Fibroblast of peridontal ligament (primary cell): ENCODE results near the gene PPP1R16B.
A peak's percentile ranks its signal among the peaks of the same experiment; 100 is the strongest.
"Not testable (repeated sequence)": the region's sequence is repeated elsewhere in the genome, so short reads cannot be mapped to it uniquely, and the experiment has no call there.

Source experiments
- DNase-seq: peaks from one replicate; pipeline ENCODE4 v3.0.0-alpha.2; 2010; ENCODE audit errors: extremely low read depth

The PPP1R16B gene

DNA sequence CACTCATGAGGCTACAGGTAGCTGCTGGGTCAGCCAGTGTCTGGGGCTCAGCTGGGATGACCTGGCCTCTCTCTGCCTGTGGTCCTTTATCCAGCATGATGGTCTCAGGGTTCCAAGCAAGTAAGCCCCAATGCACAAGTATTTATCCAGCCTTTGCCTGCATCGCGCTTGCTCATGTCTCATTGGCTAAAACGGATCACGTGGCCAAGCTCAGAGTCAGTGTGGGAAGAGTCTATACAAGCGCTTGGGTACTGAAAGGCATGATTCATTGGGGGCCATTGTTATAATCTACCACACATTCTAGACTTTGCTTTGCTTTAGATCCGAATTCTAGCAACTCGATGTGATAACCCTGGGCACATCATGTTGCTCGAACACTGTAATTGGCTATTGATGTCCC, 48.3 kb downstream of the PPP1R16B start:
- DNase-seq: no peak

DNA sequence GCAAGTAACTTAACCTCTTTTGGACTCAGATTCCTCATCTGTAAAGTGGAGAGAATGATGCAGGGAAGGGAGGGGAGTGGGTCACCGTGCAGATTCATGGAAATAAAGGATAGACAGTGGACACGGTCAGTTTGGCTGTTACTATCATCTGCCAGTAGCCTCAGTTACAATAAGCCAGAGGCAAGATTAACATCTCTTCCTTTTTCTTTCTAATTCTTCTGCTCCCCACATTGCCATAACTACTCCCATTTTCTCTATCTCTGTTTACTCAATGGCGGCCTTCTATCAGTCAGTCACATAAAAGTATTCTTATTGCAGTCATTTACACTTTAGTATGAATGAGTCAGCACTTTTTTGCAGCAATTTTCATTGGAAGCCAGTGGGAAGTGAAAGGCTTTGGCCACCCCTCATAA, 49.2 kb downstream of the PPP1R16B start:
- no peak for DNase-seq

DNA sequence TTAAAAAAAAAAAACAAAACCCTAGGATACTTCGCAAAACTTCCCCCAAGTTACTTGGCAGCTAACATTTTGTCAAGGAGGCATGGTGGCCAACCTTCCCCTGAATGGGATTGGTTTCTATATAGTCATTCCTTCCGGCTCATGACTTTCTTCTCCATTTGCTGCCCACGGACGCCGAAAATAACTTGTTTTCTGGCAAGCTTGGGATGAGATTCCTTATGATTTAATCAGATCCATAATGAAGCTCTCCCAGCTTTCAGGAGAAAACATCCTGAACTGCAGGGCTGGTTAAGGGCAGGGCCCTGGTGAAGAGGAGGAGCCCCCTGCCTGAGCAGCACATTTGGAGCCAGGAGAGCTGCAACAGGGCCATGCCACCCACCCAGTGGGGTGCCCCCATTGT, 49.9 kb downstream of the PPP1R16B start:
- DNase-seq: peak; percentile 26

DNA sequence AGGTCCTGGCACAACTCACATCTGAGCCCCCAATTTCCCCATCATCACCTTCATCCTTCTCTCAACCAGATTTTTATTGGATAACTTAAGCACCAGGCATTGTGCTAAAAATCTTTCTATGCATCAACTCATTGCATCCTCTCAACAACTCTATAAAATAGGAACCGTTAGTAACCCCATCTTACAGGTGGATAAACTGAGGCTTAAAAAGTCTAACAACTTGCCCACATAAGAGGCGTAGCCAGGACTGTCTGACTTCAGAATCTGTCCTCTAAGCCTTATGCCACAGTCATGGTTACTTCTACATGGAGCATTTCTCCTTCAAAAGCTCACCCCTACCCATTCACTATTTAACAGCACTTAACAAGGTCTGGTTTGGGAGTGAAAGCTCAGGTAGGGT, 51.1 kb downstream of the PPP1R16B start:
- no peak for DNase-seq

DNA sequence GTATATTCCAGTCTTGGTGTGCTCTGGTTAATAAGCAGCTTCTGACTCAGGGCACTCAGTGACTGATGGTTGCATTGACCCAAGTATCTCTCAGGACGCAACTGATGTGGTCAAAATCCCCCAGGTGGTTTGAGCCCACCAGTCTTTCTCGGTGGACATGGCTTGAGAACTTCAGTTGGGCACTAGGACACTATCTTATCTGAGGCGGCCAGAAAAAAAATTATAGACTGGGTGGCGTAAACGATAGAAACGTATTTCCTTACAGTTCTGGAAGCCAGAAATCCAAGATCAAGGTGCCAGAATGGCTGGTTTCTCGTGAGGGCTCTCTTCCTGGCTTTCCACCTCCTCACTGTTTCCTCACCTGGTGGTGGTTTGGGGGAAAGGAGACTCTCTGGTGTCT, 52.2 kb downstream of the PPP1R16B start:
- no peak for DNase-seq

DNA sequence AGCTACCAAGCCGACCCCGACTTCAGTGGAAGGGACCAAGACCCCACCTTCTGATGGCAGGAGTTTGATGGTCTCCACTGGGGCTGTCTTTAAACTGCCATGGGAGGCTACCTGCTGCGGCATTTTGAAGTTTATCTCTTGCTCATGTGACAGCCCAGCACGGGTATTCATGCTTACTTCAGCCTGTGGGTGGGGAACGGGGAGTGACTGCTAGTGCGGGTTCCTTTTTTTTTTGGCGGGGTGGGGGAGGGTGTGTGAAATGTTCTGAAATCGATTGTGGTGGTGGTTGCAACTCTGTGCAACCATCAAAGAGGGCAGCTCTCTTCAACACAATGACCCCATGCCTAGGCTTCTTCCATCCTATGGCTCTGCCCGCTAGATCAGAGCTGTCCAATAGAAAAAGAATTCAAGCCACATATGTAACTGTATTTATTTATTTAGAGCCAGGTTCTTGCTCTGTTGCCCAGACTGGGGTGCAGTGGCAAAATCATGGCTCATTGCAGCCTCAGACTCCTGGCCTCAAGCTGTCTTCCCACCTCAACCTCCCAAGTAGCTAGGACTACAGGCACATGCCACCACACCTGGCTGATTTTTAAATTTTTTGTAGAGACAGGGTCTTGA, 53.7 kb downstream of the PPP1R16B start:
- DNase-seq: no peak

DNA sequence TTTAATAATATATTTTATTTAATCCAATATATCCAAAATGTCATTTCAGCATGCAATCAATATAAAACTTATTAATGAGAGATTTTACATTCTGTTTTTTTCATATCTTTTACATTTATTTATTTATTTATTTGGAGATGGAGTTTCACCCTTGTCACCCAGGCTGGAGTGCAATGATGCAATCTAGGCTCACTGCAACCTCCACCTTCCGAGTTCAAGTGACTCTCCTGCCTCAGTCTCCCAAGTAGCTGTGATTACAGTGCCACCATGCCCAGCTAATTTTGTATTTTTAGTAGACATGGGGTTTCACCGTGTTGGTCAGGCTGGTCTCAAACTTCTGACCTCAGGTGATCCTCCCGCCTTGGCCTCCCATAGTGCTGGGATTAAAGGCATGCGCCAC, 54.4 kb downstream of the PPP1R16B start:
- not testable (repeated sequence) for DNase-seq

DNA sequence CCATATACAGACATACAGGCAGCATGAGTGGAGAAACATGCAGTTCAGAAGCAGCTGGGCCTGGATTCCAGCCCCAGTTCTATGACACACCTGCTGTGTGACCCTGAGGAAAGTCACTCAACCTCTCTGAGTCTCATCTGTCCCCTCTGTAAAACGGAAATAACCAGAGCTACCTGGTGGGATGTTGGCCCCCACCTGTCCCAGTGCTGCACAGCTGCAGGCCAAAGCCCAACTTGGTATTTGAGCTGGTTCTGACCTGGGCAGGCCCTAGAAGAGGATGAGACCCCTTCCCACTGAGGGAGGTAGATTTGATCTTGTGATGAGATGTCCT, 55.5 kb downstream of the PPP1R16B start:
- DNase-seq: no peak

DNA sequence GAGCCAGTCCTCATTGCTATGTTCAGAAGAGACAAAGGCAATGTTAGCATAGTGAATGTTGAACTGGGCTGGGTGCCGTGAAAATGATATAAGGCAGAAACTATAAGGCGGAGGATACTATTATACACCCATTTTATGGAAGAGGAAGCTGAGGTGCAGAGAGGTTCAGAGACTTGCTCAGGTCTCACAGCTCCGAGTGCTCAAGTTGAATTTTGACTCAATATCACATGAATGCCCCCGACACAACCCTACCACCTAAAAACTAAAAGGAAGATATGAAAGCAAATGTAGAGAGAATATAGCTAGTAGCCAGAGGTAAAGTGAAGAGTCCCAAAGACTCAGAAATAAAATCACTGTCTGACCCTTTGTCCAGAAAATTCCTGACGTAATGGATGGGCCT, 56.7 kb downstream of the PPP1R16B start:
- DNase-seq: no peak

DNA sequence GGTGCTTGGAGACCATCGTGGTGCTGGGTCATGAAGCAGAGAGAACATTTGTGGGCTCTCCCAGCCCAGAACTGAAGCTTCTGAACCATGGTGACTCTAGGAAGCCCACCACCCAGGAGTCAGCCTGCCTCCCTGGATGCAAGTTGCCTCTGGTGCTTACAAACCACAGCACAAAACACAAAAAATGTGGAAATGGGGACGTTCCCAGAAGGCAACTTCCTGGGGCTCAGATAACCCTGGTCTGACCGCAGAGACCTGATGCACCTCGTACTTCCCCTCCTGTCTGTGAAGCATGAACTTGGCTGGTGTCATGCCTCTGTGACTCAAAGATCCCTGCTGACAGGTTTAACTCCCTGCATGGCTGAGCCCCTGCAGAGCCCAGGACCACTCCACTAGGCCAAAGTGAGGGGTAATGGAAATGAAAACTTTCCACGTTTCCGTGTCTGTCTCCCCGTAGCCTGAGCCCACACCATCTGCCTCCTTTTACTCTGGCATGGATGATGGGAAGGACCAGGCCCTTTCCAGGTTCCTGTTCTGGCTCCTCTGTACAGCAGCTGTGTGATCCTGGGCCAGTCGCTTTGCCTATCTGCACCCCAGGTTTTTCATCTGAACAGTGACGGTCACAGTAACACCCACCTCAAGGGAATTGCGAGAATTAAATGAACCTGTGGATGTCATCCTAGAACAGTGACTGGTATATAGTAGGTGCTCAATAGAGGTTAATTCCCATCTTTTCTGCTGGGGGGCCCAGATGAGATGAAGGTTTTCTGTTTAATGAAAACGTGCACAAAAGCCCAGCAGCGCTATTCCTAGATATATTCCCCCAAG, 57.7 kb downstream of the PPP1R16B start:
- no peak for DNase-seq

DNA sequence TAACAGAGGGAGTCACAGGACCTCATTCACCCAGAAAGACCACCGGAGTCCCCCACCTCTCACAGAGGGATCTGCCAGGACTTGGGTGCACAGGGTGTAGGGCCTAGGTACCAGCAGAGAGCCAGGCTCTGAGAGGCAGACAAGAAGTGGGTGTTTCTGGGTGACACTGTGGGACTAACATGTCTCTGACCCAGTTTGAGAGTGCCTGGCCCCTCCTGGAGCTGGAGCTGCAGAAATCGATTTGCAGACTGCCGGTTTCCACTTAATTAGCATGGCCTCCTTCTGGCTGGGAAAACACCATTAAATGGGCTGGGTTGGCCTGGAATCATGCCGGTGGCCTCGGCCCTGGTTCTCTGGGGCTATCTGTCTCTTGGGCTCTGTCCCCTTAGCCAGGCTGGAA, 59.2 kb downstream of the PPP1R16B start:
- no peak for DNase-seq

DNA sequence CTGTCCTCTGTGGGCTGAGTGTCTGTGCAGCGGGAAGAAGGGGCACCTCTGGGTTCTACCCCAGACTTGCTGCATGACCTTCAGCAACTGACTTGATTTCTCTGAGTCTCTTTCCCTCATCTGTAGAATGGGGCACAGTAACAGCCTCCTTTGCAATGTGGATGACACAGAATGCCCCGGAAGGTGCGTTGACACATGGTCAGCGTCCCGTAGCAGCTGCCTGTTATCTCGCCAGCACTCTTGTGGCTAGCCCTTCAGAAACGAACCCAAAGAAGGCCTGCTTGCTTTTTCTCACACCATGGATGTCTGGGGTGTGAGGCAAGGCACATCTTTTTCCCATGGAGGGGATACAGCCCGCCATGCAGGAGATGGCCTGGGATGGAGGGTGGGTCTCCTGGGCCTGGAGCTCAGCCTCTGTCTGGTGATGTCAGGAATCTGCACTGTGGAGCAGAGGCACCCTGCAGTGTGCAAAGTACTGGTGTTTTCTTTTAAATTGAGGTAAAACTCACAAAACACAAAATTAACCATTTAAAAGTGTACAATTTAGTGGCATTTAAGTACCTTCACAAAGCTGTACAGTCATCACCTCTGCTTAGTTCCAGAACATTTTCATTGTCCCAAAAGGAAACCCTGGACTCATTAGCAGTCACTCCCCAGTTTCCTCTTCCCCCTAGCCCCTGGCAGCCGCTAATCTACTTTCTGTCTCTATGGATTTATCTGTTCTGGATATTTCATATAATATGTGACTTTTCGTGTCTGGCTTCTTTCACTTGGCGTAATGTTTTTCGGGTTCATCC, 61.0 kb downstream of the PPP1R16B start:
- no peak for DNase-seq

DNA sequence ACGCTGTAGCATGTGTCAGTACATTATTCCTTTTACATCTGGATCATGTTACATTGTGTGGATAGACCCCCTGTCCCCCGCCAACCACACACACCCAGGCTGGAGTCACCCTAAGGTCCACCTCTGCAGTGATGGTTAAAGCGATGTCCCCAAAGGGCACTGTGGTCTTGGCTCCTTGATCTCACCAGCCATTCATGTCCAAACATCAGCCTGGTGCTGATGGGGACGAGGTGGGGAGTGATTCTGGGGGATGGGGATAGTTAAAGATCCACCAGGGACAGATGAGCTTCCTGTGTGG, 61.5 kb downstream of the PPP1R16B start:
- no peak for DNase-seq

DNA sequence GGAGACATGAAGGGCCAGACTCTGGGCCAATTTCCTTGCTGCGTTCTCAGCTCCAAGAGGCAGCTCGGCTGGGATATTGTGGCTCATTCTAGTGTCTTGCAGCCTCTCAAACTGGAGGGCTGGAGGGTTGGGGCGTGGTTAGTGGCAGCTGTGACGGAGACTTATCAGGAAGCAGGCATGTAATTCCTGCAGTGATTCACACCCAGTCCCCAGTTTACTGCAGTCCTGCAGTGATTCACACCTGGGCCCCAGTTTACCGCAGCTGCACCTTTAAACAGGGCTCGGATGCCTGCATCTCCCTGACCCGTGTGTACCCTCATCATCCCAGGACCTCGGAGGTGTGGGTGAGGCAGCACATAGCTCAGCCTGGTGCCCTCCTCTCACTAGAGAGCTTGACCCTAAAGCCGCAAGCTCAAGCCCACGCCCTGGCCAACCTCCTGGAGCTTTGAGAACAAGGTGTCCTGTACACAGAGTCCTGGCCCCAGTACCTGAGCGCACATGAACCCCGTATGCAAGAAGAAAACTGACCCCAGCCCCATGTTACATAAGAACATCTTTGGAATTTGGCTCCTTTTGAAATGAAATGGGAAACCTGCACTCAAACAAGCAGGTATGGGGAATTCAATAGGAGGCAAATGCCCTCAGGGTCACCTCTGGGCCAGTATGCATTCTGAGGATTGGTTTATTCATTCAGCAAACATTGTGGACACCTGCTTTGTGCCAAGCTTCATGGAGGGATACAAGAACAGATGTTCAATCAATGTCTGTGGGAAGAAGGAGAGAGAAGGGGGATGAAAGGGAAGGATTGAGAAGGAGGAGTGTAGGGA, 65.4 kb downstream of the PPP1R16B start:
- DNase-seq: no peak

DNA sequence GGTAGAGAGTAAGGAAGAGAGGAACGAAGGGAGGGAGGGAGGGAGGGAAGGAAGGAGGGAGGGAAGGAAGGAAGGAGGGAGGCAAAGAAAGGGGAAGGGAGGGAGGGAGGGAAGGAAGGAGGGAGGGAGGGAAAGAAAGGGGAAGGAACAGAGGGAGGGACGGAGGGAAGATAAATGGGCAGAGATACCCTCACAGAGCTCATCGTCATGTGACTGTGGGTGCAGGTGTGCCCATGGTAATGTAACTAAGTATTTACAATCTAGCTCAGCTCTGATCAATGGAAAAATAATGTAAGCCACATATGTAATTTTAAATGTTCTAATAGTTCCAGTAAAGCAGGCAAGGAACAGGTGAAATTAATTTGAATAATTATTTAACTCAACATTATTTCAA, 66.1 kb downstream of the PPP1R16B start:
- DNase-seq: no peak

DNA sequence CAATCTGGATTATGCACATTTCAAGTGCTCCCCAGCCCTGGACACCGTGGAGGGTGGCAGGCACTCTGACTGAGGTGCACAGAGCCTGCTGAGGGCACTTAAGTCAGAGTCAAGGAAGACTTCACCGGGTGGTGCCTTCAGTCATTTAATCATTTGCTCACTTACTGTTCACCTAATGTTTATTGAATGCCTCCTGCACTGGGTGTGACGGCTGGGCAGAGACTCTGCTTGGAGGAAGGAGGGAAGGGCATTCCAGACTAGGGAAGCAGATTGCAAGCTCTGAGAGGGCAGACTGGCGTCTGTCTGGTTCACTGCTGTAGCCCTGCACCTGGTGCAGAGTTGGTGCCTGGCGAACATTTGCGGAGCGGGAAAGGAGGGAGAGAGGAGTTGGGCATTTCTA, 66.5 kb downstream of the PPP1R16B start:
- DNase-seq: no peak

DNA sequence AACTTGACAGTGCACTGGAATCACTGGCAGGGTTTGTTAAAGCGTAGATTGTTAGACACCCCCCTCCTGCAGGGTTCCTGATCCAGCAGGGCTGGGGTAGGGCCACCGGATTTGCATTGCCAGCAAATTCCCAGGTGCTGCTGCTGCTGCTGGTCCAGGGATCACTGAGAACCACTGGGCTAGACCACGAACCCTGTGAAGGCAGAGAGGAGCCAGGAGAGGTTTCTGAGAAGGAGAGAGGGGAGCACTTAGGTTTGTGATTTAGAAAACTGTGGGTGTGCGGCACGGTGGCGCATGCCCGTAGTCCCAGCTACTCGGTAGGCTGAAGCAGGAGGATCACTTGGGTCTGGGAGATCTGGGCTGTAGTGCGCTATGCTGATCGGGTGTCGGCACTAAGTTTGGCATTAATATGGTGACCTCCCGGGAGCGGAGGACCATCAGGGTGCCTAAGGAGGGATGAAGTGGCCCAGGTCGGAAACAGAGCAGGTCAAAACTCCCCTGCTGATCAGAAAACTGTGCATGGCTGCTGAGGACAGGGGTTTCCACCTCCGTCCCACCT, 67.1 kb downstream of the PPP1R16B start:
- DNase-seq: no peak

DNA sequence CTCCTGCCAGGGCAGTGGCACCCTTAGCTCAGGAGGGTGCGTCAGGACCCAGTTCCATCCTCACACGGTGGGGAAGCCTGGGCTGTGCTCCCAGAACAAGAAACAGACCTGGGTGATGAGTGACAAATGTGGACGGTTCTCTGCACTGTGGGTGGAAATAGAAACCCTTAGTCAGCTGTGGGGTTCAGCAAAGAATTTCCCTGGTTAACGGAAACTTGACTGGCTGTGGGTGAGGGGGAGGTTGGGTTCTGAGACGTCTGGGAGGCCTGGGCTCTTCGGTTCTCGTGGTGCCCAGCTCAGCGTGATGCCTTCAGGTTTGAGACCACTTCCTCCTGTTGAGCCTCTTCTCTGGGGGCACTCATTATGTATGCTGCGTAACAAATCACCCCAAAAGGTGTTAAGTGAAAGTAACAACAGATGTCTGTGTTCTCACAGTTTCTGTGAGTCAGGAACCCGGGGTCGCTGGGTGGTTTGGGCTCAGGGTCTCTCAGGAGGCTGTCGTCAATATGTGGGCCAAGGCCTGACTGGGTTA, 67.6 kb downstream of the PPP1R16B start:
- DNase-seq: no peak

DNA sequence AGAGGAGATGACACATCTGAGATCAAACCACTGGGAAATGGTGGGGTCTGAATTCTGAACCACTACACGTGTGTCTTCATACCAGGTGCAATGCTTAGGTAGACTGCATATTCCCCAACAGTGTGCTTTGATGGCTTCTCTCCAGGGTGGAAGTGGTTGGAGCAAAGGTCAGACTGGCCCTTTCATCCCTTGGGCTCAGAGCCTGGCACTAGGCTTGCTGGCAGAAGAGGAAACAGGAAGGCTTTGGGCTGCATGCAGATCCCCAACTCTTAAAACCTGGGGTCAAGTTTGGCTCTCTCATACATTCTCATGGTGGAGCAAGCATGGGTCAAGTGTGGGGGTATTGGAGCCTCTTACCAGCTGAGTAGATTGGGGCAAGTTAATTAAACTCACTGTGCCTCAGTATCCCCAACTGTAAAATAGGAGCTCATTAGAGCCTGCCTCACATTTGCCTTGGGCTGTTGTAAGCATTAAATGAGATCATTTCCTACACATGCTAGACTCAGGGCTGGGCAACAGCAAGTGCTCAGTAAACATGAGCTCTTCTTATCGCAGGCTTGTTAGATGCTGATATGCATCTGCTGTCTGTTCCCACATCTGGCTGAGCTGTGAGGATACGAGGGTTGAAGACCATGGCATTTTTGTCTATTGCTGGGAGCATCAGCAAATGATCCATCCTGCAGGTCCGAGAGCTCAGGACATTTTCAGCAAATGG, 69.1 kb downstream of the PPP1R16B start:
- DNase-seq: no peak

DNA sequence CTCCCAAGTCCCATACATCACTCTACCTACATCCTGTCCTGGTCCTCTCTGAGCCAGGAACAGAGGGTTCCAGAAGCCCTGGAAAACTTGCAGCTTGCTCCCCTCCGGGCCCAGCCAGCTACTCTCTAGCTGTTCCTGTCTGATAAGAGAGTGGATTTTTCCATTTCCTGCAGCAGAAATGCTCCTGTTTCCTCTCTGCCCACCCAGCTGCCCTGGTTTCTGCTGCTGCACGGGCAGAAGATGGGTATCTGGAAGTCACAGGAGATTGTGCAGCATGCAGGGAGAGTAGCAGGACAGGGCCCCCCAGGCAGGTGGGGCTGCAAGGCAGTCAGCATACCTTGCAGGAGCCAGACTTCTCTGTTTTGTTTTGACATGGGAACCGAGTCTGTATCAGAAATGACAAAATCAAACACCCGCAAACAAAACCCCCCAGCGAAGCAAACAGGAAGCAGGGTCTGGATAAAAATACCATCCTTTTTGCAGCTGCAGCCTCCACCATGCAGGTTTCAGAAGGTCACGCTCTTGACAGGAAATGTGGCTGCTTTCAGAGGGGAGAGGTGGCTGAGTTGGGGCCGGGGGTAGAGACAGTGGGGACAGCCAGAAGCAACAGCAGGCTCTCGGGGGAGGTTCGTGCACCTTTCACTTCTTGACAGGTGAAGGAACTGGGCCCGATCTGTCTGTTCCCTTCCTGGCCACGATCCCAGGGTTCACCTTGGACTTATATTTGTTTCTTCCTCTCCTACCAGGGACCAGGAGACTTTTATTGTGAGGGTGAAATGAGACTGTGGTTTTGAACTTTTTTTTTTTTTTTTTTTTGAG, 69.9 kb downstream of the PPP1R16B start:
- no peak for DNase-seq
